HL-60 (cell line): ENCODE data around the gene LRMDA.

Source experiments
- CTCF ChIP-seq: IDR thresholded peaks from one replicate; pipeline ENCODE4 v1.5.1; 2011; ENCODE audit warnings: low read length, control low read depth, inconsistent platforms; ENCODE audit not compliant: insufficient read depth
- GABPA ChIP-seq: IDR thresholded peaks from 2 replicates; pipeline ENCODE4 v1.6.1; 2012; ENCODE audit warnings: low read depth
- POLR2AphosphoS5 ChIP-seq: IDR thresholded peaks from 2 replicates; pipeline ENCODE4 v1.6.1; 2012; ENCODE audit warnings: low read depth
- REST ChIP-seq: IDR thresholded peaks from 2 replicates; pipeline ENCODE4 v1.6.1; 2012; ENCODE audit warnings: low read depth; ENCODE audit not compliant: insufficient replicate concordance

GRCh38 chr10:75532253-75532924 is 101.0 kb downstream of the LRMDA start:
- TF ChIP-seq CTCF (no peak), POLR2AphosphoS5 (no peak), GABPA (no peak), REST (no peak)
